Liver (tissue), 9 donors: Measurements from ENCODE around the gene ANKDD1A. TPM values are rescaled to one million over a fixed set of nuclear protein-coding genes. Genes with fewer than 3 reads are reported as not detected.

Experiments
- DNase-seq: peaks from one replicate; pipeline ENCODE4 v3.0.0-alpha.2; 2017; ENCODE audit warnings: low spot score
- H3K27ac ChIP-seq, 2 donors: one replicate each; pipeline ENCODE4 v1.7.0; 2013; ENCODE audit warnings: inconsistent platforms in 2 of 2, low read length in 2 of 2, control low read depth in 1 of 2, low read depth in 1 of 2, mild to moderate bottlenecking in 1 of 2
- H3K27me3 ChIP-seq, 4 donors: one replicate each; pipeline versions ENCODE4 v1.6.1 to v1.7.0; 2013; ENCODE audit warnings: low read length in 3 of 4, inconsistent platforms in 1 of 4, mild to moderate bottlenecking in 1 of 4, moderate library complexity in 1 of 4; ENCODE audit not compliant: control insufficient read depth in 4 of 4, insufficient read depth in 4 of 4
- H3K36me3 ChIP-seq, 4 donors: one replicate each; pipeline versions ENCODE4 v1.6.1 to v1.7.0; 2013; ENCODE audit warnings: low read length in 3 of 4, mild to moderate bottlenecking in 3 of 4, low read depth in 1 of 4, moderate library complexity in 1 of 4; ENCODE audit not compliant: control insufficient read depth in 4 of 4, insufficient read depth in 3 of 4
- H3K4me1 ChIP-seq, 4 donors: one replicate each; pipeline versions ENCODE4 v1.6.1 to v1.7.0; 2013; ENCODE audit warnings: low read length in 3 of 4, mild to moderate bottlenecking in 3 of 4, moderate library complexity in 1 of 4; ENCODE audit not compliant: control insufficient read depth in 4 of 4, insufficient read depth in 4 of 4
- H3K4me3 ChIP-seq, 3 donors: one replicate each; pipeline versions ENCODE4 v1.6.1 to v1.7.0; 2013; ENCODE audit warnings: low read length in 3 of 3, control low read depth in 1 of 3, low read depth in 1 of 3, mild to moderate bottlenecking in 1 of 3
- H3K9ac ChIP-seq, 2 donors: one replicate each; pipeline ENCODE4 v1.7.0; 2013; ENCODE audit warnings: low read length in 2 of 2, mild to moderate bottlenecking in 2 of 2, moderate library complexity in 2 of 2, control low read depth in 1 of 2, low read depth in 1 of 2
- H3K9me3 ChIP-seq, 4 donors: one replicate each; pipeline versions ENCODE4 v1.6.1 to v1.7.0; 2013; ENCODE audit warnings: low read length in 3 of 4; ENCODE audit not compliant: control insufficient read depth in 4 of 4
- CTCF ChIP-seq: fragments of 150-350 bp; IDR thresholded peaks from 2 replicates; pipeline ENCODE4 v1.5.1; 2017; ENCODE audit warnings: improper control_type of control experiment, low read depth, low read length; ENCODE audit not compliant: missing input control
- EGR1 ChIP-seq, 2 donors: IDR thresholded peaks; 2 replicates each; pipeline ENCODE4 v1.6.1; 2016 to 2018; ENCODE audit warnings: antibody characterized with exemption in 2 of 2, low read depth in 2 of 2
- FOXA2 ChIP-seq: IDR thresholded peaks from 2 replicates; pipeline ENCODE4 v1.6.1; 2016; ENCODE audit warnings: antibody characterized with exemption
- GABPA ChIP-seq, 2 donors: IDR thresholded peaks in 1 of 2; conservative IDR thresholded peaks in 1 of 2; 2 replicates each; pipeline ENCODE4 v1.6.1; 2016; ENCODE audit warnings: antibody characterized with exemption in 2 of 2, mild to moderate bottlenecking in 1 of 2, moderate library complexity in 1 of 2
- HNF4A ChIP-seq, 2 donors: conservative IDR thresholded peaks; 2 replicates each; pipeline ENCODE4 v1.6.1; 2016; ENCODE audit warnings: antibody characterized with exemption in 2 of 2, mild to moderate bottlenecking in 2 of 2
- JUND ChIP-seq, 2 donors: IDR thresholded peaks; 2 replicates each; pipeline ENCODE4 v1.6.1; 2016; ENCODE audit warnings: antibody characterized with exemption in 2 of 2
- RAD21 ChIP-seq, 2 donors: IDR thresholded peaks; 2 replicates each; pipeline ENCODE4 v1.6.1; 2016; ENCODE audit warnings: antibody characterized with exemption in 2 of 2, mild to moderate bottlenecking in 2 of 2
- REST ChIP-seq: IDR thresholded peaks from 2 replicates; pipeline ENCODE4 v1.6.1; 2016; ENCODE audit warnings: antibody characterized with exemption, mild to moderate bottlenecking
- RXRA ChIP-seq, 2 donors: IDR thresholded peaks; 2 replicates each; pipeline ENCODE4 v1.6.1; 2017 to 2018; ENCODE audit warnings: antibody characterized with exemption in 2 of 2, mild to moderate bottlenecking in 1 of 2
- SP1 ChIP-seq: IDR thresholded peaks from 2 replicates; pipeline ENCODE4 v1.6.1; 2018; ENCODE audit warnings: antibody characterized with exemption, mild to moderate bottlenecking
- TAF1 ChIP-seq: conservative IDR thresholded peaks from 2 replicates; pipeline ENCODE4 v1.6.1; 2016; ENCODE audit warnings: antibody characterized with exemption, mild to moderate bottlenecking
- WGBS: extraction: QIAGEN DNeasy Blood & Tissue Kit; methylation state at CpG from one replicate; pipeline ENCODE4 v1.1.7; 2013; 5-methylcytosine and 5-hydroxymethylcytosine counted together
- polyA plus RNA-seq, 2 donors: library from polyadenylated mRNA; stranded (reverse) in 1 of 2; unstranded in 1 of 2; fragments of 200-250 nt in 1 of 2; fragments of >200 nt in 1 of 2; fragmentation: Nextera tagmentation in 1 of 2; extraction: Ambion mirVana in 1 of 2; gene quantifications; one replicate each; pipeline versions ENCODE4 v1.2.1 to v1.2.3, GENCODE V29; 2013 to 2015
- total RNA-seq, 2 donors: library from RNA; depleted of rRNA; stranded (reverse); fragments of >200 nt; gene quantifications; one replicate each; pipeline ENCODE4 v1.2.3, GENCODE V29; 2014
- TF ChIP-seq, protein P1 (sequence below): IDR thresholded peaks from 2 replicates; pipeline ENCODE4 v1.6.1; 2016; ENCODE audit warnings: antibody characterized with exemption
- TF ChIP-seq, protein P2 (sequence below): IDR thresholded peaks from 2 replicates; pipeline ENCODE4 v1.6.1; 2016; ENCODE audit warnings: antibody characterized with exemption
- donor health status: healthy.
- donor health status: healthy.
- donor health status: healthy.
- donor health status: healthy.
- donor health status: healthy.

The ANKDD1A gene
- total and polyA plus RNA-seq, 4 donors: 0.32 to 1.0 (median 0.59) TPM

DNA sequence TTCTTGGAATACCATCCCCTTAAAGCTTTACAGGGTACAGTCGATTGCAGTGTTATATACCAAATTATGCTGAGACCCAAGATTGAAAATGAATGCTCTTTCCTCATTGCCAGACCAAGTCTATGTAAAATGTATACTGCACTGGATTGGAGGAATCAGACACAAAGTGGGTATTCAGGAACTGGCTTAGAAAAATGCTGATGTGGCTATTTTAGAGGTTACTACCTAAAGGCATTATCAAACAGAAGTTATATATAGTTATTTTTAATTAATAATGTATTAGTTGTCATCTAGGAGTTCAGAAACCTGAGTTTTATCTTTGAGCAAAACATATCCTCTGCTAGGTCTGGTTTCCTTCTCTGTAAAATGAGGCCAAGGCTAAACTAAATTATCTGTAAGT lies 81.6 kb downstream of the ANKDD1A start:
- H3K9me3 ChIP-seq: no peaks in the 10 kb centered on the region
- no peak for DNase-seq
- no peaks in the 10 kb centered on the region for H3K36me3 ChIP-seq
- WGBS: 63% methylated on average over 1 of the region's 1 CpG
- H3K27me3 ChIP-seq: no peaks in the 10 kb centered on the region
- no peak overlapping the region for H3K4me3 ChIP-seq
- H3K27ac ChIP-seq: no peak overlapping the region
- TF ChIP-seq TAF1 (no peak), REST (no peak), CTCF (no peak), HNF4A (conservative IDR thresholded peaks at IDR 0.05) (no peak), GABPA (IDR thresholded peaks at IDR 0.05 in 1 of 2, conservative IDR thresholded peaks at IDR 0.05 in 1 of 2) (no peak), RXRA (IDR thresholded peaks at IDR 0.05) (no peak), RAD21 (IDR thresholded peaks at IDR 0.05) (no peak), EGR1 (IDR thresholded peaks at IDR 0.05; ENCODE audit: low read depth in 2 of 2) (no peak), JUND (IDR thresholded peaks at IDR 0.05) (no peak)
- TF ChIP-seq, protein P1, sequence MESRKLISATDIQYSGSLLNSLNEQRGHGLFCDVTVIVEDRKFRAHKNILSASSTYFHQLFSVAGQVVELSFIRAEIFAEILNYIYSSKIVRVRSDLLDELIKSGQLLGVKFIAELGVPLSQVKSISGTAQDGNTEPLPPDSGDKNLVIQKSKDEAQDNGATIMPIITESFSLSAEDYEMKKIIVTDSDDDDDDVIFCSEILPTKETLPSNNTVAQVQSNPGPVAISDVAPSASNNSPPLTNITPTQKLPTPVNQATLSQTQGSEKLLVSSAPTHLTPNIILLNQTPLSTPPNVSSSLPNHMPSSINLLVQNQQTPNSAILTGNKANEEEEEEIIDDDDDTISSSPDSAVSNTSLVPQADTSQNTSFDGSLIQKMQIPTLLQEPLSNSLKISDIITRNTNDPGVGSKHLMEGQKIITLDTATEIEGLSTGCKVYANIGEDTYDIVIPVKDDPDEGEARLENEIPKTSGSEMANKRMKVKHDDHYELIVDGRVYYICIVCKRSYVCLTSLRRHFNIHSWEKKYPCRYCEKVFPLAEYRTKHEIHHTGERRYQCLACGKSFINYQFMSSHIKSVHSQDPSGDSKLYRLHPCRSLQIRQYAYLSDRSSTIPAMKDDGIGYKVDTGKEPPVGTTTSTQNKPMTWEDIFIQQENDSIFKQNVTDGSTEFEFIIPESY: no peak
- TF ChIP-seq, protein P2, sequence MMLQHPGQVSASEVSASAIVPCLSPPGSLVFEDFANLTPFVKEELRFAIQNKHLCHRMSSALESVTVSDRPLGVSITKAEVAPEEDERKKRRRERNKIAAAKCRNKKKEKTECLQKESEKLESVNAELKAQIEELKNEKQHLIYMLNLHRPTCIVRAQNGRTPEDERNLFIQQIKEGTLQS: no peak
- H3K4me1 ChIP-seq: peaks cover 0 to 14% (median 4%) of the 10 kb centered on the region in 4 donors
- no peak overlapping the region for H3K9ac ChIP-seq

DNA sequence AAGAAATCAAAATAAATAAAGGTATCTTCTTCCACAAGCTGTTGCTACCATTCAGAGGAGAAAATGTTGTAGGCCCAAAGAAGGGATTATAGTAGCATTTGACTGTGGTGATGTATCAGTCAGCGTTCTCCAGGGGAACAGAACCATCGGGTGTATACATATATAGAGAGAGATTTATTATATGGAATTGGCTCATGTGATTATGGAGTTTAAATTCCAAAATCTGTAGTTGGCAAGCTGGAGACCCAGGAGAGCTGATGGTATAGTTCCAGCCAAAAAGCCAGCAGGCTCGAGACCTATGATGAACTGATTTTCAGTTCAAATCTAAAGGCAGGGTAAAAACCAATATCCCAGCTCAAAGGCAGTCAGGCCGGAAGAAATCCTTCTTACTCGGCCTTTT lies 85.4 kb downstream of the ANKDD1A start:
- no peak for DNase-seq
- H3K4me1 ChIP-seq: no peaks in the 10 kb centered on the region
- H3K27ac ChIP-seq: no peak overlapping the region
- no peak overlapping the region for H3K4me3 ChIP-seq
- no peaks in the 10 kb centered on the region for H3K9me3 ChIP-seq
- peaks cover 0 to 2% (median 0%) of the 10 kb centered on the region in 4 donors for H3K36me3 ChIP-seq
- TF ChIP-seq TAF1 (no peak), SP1 (no peak), CTCF (no peak), GABPA (IDR thresholded peaks at IDR 0.05 in 1 of 2, conservative IDR thresholded peaks at IDR 0.05 in 1 of 2) (no peak), FOXA2 (no peak)
- 84% methylated on average over 5 of the region's 5 CpGs for WGBS
- no peak overlapping the region for H3K9ac ChIP-seq
- H3K27me3 ChIP-seq: no peaks in the 10 kb centered on the region
